Spleen (tissue), 7 donors: ENCODE data around the gene BPI.

Source experiments
- CTCF ChIP-seq, 11 experiments: fragments of 200-600 bp in 7 of 11; fragments of 450-650 bp in 4 of 11; sonication (generic) in 4 of 11; IDR thresholded peaks in 8 of 11; conservative IDR thresholded peaks in 3 of 11; 1 replicate in 7 of 11; 2 replicates in 4 of 11; pipeline versions ENCODE4 v1.4.0 to v1.8.0; 2016 to 2021; ENCODE audit warnings: antibody characterized with exemption in 11 of 11, inconsistent platforms in 4 of 11, mild to moderate bottlenecking in 1 of 11
- POLR2A ChIP-seq, 3 donors: fragments of 450-650 bp; IDR thresholded peaks; one replicate each; pipeline ENCODE4 v1.5.1; 2017; ENCODE audit warnings: antibody characterized with exemption in 3 of 3, mild to moderate bottlenecking in 1 of 3
- POLR2AphosphoS5 ChIP-seq, 3 donors: sonication (generic); formaldehyde crosslinking; IDR thresholded peaks; one replicate each; pipeline ENCODE4 v1.5.1; 2017; ENCODE audit warnings: antibody characterized with exemption in 3 of 3
- donor health status: DM: no; HTN: no; CAD: no; lungs with moderate emphysema.
- donor health status: DM: no; HTN: no; CAD: no.
- donor health status: DM: no; HTN: no; CAD: no.

- TF ChIP-seq CTCF (IDR thresholded peaks at IDR 0.05 in 8 of 11, conservative IDR thresholded peaks at IDR 0.05 in 3 of 11), result no peak
- TF ChIP-seq POLR2AphosphoS5 (IDR thresholded peaks at IDR 0.05), result no peak
- TF ChIP-seq POLR2A (IDR thresholded peaks at IDR 0.05), result no peak
Observed at GRCh38 chr20:38291966-38292365, 12.0 kb upstream of the BPI start.
